Left ventricle myocardium inferior (tissue), 1 donor: ENCODE measurements around the gene NEK7. TPM values are rescaled to one million over a fixed set of nuclear protein-coding genes. Genes with fewer than 3 reads are reported as not detected.
"Not testable (repeated sequence)": the region's sequence is repeated elsewhere in the genome, so short reads cannot be mapped to it uniquely, and the experiment has no call there.

Experiments
- DNase-seq: peaks from one replicate; pipeline ENCODE4 v3.0.0-alpha.2; 2020
- H3K27ac ChIP-seq: fragments of 200-600 bp; replicated peaks from 2 replicates; pipeline ENCODE4 v1.8.0; 2021
- H3K27me3 ChIP-seq: fragments of 200-600 bp; 2 replicates; pipeline ENCODE4 v1.8.0; 2021; ENCODE audit warnings: low read depth
- H3K36me3 ChIP-seq: fragments of 200-600 bp; 2 replicates; pipeline ENCODE4 v1.8.0; 2021
- H3K4me1 ChIP-seq: fragments of 200-600 bp; 2 replicates; pipeline ENCODE4 v1.8.0; 2021
- H3K4me3 ChIP-seq: fragments of 200-600 bp; 2 replicates; pipeline ENCODE4 v1.8.0; 2021; ENCODE audit warnings: mild to moderate bottlenecking, moderate library complexity
- H3K9me3 ChIP-seq: fragments of 200-600 bp; replicated peaks from 2 replicates; pipeline ENCODE4 v1.8.0; 2021
- intact Hi-C: fragments of 100-400 bp; cut with micrococcal nuclease; formaldehyde crosslinking; loops from one replicate; pipeline ENCODE4 v1.11.0; 2022
- total RNA-seq: library from RNA; stranded (reverse); fragmentation: NEBNext Ultra II Directional; extraction: Animal tissue kit (Norgen Biotek cat#: 25700); gene quantifications from one replicate; pipeline ENCODE4 v1.2.1, GENCODE V29; 2021
- TF ChIP-seq, protein P1 (sequence below): fragments of 200-600 bp; IDR thresholded peaks from 2 replicates; pipeline ENCODE4 v1.8.0; 2021; ENCODE audit warnings: antibody characterized with exemption, mild to moderate bottlenecking, borderline replicate concordance
- donor health status: DM: no; HTN: yes; CAD: no; lungs with severe emphysema.

Gene NEK7
- total RNA-seq, 1 donor from 2014 or later = 254 TPM

DNA sequence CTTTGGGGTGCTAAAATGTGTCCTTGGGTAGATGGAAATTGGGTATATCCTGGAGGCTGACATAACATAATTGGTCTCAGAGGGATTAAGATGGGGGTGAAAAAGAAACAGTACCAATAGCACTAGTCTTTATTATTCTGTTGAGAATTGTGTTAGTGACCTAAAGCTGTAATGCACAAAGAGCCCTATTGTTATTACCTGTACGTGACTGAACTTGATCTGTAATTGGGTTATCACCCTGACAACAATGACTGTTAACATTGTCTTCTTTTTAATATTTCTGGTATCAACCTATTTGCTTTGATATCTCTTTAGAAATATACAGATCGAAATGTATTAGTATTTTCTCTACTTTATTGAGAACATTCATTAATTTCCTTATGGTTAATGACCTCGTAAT lies 147.6 kb downstream of the NEK7 start:
- Histone ChIP-seq H3K4me1 (no peaks in the 10 kb centered on the region), H3K27ac (no peak overlapping the region), H3K9me3 (no peaks in the 10 kb centered on the region), H3K36me3 (peaks cover 23% of the 10 kb centered on the region), H3K27me3 (no peaks in the 10 kb centered on the region), H3K4me3 (no peak overlapping the region)
- no peak for DNase-seq
- intact Hi-C loops = no loop called here
- TF ChIP-seq, protein P1, sequence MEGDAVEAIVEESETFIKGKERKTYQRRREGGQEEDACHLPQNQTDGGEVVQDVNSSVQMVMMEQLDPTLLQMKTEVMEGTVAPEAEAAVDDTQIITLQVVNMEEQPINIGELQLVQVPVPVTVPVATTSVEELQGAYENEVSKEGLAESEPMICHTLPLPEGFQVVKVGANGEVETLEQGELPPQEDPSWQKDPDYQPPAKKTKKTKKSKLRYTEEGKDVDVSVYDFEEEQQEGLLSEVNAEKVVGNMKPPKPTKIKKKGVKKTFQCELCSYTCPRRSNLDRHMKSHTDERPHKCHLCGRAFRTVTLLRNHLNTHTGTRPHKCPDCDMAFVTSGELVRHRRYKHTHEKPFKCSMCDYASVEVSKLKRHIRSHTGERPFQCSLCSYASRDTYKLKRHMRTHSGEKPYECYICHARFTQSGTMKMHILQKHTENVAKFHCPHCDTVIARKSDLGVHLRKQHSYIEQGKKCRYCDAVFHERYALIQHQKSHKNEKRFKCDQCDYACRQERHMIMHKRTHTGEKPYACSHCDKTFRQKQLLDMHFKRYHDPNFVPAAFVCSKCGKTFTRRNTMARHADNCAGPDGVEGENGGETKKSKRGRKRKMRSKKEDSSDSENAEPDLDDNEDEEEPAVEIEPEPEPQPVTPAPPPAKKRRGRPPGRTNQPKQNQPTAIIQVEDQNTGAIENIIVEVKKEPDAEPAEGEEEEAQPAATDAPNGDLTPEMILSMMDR = no peak

DNA sequence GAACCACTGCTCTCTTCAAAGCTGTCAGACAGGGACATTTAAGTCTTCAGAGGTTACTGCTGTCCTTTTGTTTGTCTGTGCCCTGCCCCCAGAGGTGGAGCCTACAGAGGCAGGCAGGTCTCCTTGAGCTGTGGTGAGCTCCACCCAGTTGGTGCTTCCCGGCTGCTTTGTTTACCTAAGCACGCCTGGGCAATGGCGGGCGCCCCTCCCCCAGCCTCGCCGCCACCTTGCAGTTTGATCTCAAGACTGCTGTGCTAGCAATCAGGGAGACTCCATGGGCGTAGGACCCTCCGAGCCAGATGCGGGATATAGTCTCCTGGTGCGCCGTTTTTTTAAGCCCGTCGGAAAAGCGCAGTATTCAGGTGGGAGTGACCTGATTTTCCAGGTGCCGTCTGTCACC lies 158.0 kb downstream of the NEK7 start:
- intact Hi-C loops, H3K27ac ChIP-seq, H3K9me3 ChIP-seq, H3K4me1 ChIP-seq, H3K27me3 ChIP-seq, H3K4me3 ChIP-seq, DNase-seq: not testable (repeated sequence)
- H3K36me3 ChIP-seq = peaks cover 14% of the 10 kb centered on the region

DNA sequence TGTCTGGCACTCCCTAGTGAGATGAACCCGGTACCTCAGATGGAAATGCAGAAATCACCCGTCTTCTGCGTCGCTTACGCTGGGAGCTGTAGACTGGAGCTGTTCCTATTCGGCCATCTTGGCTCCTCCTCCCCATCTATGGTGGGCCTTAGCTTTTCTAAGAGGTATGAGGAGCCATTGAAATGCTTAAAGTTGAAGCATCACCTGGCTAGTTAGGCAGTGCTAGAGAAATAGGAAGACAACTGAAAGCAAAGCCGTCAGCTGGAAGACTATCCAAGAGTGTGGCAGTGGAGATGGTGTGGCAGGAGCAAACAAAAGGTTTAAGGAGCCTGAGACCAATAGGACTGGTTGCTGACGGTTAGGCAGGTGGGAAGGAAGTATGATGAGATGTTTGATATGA lies 158.5 kb downstream of the NEK7 start:
- H3K4me3 ChIP-seq, H3K27me3 ChIP-seq, H3K27ac ChIP-seq, DNase-seq, H3K4me1 ChIP-seq, H3K9me3 ChIP-seq, intact Hi-C loops: not testable (repeated sequence)
- peaks cover 14% of the 10 kb centered on the region for H3K36me3 ChIP-seq

DNA sequence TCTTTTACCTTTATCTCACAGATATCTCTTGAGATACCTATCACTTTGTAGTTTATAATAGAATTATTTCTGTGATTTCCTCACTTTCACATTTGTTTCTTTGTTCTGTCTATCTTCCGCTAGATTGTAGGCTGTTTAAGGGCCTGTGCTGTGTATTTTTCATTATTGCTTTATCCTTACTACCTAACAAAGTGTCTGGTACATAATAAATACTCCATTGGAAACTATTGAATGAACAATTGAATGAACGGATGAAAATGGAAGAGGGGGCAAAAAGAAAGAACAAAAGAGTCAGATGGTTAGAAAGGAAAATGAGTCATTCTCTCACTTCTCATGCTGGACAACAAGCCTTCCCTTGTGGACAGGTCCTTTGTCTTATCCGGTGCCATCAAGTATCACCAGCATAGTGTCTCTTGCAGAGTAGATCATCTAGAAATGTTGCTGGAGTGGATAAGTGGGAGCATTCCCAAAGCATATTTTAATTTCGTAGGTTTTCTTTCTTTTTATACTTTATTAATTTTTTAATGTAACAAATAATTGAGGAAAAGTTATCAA lies 159.8 kb downstream of the NEK7 start:
- DNase-seq = no peak
- H3K27me3 ChIP-seq = no peaks in the 10 kb centered on the region
- H3K27ac ChIP-seq = no peak overlapping the region
- TF ChIP-seq, protein P1 = no peak
- no peak overlapping the region for H3K4me3 ChIP-seq
- no peaks in the 10 kb centered on the region for H3K9me3 ChIP-seq
- peaks cover 18% of the 10 kb centered on the region for H3K36me3 ChIP-seq
- no peaks in the 10 kb centered on the region for H3K4me1 ChIP-seq
- intact Hi-C loops = no loop called here

DNA sequence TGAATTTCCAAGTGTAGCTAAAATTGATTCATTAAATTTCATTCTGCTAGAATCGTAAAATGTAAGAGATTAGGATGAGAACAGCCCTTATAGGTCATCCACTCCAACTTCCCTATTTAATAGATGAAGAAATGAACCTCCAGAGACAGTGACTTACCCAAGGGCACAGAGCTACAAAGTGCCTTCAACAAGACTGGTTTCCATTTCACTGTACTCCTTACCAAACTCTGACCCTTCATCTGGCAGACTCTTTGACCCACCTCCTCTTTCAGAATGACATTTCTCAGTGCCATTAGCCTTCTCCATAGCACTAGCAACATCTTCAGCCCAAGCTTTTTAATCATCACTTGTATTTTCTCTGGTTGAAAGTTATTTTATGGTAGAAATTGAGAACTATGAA lies 161.3 kb downstream of the NEK7 start:
- Histone ChIP-seq H3K4me3 (no peak overlapping the region), H3K4me1 (no peaks in the 10 kb centered on the region), H3K36me3 (peaks cover 29% of the 10 kb centered on the region), H3K9me3 (no peaks in the 10 kb centered on the region), H3K27me3 (no peaks in the 10 kb centered on the region), H3K27ac (no peak overlapping the region)
- no peak for DNase-seq
- intact Hi-C loops = no loop called here
- TF ChIP-seq, protein P1 = no peak

DNA sequence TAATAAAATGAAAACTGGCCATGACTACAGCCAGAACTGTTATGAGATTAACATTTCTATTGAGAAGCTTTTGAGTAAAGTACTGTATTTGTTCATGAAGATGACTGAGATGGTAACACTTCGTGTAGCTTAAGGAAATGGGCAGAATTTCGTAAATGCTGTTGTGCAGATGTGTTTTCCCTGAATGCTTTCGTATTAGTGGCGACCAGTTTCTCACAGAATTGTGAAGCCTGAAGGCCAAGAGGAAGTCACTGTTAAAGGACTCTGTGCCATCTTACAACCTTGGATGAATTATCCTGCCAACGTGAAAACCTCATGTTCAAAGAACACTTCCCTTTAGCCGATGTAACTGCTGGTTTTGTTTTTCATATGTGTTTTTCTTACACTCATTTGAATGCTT lies 164.0 kb downstream of the NEK7 start:
- TF ChIP-seq, protein P1 = no peak
- H3K4me3 ChIP-seq = no peak overlapping the region
- DNase-seq = no peak
- no peak overlapping the region for H3K27ac ChIP-seq
- H3K9me3 ChIP-seq = no peaks in the 10 kb centered on the region
- intact Hi-C loops = no loop called here
- no peaks in the 10 kb centered on the region for H3K4me1 ChIP-seq
- peaks cover 25% of the 10 kb centered on the region for H3K36me3 ChIP-seq
- H3K27me3 ChIP-seq = no peaks in the 10 kb centered on the region

DNA sequence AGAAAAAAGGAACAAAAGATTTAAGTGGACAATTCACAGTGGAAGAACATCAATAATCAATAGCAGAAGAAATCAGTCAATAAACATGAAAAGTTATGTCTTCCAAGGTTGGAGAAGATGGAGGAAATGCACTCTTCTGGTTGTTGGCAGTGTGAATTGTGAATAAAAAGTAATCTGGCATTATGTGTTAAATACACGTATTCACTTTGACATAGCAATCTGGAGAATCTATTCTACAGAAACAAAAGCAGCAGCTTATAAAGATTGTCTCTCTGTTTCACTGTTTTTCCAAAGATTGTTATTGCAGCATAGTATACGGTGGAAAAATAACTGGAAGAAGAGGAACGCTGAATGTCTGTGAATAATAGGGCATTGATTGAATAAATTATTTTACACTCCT lies 169.4 kb downstream of the NEK7 start:
- no peak for DNase-seq
- no peak overlapping the region for H3K4me3 ChIP-seq
- TF ChIP-seq, protein P1 = no peak
- no peaks in the 10 kb centered on the region for H3K27me3 ChIP-seq
- peaks cover 12% of the 10 kb centered on the region for H3K36me3 ChIP-seq
- H3K27ac ChIP-seq = no peak overlapping the region
- intact Hi-C loops = no loop called here
- no peaks in the 10 kb centered on the region for H3K9me3 ChIP-seq
- no peaks in the 10 kb centered on the region for H3K4me1 ChIP-seq
